ENCODE results near the gene MDC1.
"Not testable (repeated sequence)": the region's sequence is repeated elsewhere in the genome, so short reads cannot be mapped to it uniquely, and the experiment has no call there.

MDC1 gene

GRCh38 chr6:30678964-30679726, 37.9 kb downstream of the MDC1 start:
- DNase-seq, result peak; percentile 86

- DNase-seq, result no peak
Observed at GRCh38 chr6:30676660-30677285, 40.3 kb downstream of the MDC1 start.

DNA sequence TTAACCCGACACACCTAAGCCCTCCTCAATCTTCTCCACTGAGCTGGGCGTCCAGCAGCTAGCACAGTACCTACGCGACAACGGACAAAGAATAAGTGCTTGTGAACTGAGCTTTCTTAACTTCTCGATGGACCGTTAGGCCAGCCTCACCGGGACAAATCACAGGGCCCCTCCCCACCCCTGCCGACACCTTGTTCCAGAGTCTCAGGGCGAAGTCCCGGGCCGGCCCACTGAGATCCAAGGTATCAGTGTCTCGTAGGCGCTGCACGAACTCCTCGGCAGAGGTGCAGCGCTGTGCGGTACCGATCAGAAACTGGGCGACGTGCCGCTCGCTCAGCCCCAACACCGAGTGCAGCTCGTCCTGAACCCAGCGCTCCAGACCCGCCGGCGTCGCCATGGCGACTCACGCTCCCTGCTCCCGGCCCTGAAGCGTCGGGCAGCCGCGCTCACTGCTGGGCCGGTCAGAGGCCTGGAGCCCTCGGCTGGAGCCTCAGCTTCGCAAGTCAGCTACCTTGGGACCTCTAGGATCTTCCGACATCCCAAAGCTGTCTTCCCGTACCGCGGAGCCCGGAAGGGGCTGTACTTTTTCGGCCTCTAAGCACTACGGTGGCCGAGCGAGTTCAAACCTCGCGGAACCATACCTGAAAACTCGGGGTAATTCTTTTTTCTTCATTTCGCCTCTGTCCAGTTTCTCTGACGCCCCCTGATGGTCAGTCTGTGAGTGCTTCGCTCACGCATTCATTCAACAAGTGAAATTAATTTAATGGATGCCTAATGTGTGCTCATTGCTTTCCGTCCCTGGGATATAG, 44.4 kb downstream of the MDC1 start, which contains the start of gene DHX16:
Gene DHX16 (minus strand): TSS at position 562 of the 809 bp plus-strand sequence. CDS start 165 bp downstream, at position 397.
- DNase-seq, result peak; percentile 88

- DNase-seq, result no peak
Observed at GRCh38 chr6:30670760-30671527, 46.1 kb downstream of the MDC1 start.

- peak; percentile 21 for DNase-seq
Observed at GRCh38 chr6:30666300-30666699, 50.8 kb downstream of the MDC1 start.

- no peak for DNase-seq
Observed at GRCh38 chr6:30664994-30665767, 51.9 kb downstream of the MDC1 start.

DNA sequence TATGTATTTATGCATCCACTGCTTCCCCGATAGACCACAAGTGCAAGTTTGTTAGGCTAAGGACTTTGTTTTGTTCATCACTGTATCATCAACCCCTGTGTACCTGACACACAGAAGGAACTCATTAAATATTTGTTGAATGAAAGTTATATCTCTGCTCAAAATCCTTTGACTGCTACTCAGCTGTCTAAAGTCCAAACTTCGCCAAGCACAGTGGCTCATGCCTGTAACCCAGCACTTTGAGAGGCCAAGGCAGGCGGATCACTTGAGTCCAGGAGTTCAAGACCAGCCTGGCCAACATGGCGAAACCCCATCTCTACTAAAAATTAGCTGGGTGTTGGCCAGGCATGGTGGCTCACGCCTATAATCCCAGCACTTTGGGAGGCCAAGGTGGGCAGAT, 59.2 kb downstream of the MDC1 start:
- DNase-seq, result not testable (repeated sequence)

GRCh38 chr6:30657454-30657853, 59.6 kb downstream of the MDC1 start:
- DNase-seq, result no peak

- no peak for DNase-seq
Observed at GRCh38 chr6:30656513-30656912, 60.6 kb downstream of the MDC1 start.

DNA sequence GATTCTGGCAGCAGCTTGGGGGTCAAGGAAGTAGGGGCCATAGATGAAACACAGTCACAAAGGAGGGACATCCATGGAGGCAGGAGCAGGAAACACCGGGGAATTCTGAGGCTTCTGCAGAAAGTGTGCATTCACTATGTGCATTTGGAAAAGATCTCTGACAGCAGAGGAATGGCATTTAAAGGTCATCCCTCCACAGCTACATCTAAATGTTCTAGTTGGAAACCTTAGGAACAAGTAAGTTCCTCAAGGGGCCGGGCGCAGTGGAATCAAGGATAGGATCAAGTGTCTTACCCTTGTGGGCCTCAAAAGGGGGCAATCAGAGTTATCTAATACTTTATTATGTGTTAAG, 61.4 kb downstream of the MDC1 start:
- DNase-seq, result no peak

DNA sequence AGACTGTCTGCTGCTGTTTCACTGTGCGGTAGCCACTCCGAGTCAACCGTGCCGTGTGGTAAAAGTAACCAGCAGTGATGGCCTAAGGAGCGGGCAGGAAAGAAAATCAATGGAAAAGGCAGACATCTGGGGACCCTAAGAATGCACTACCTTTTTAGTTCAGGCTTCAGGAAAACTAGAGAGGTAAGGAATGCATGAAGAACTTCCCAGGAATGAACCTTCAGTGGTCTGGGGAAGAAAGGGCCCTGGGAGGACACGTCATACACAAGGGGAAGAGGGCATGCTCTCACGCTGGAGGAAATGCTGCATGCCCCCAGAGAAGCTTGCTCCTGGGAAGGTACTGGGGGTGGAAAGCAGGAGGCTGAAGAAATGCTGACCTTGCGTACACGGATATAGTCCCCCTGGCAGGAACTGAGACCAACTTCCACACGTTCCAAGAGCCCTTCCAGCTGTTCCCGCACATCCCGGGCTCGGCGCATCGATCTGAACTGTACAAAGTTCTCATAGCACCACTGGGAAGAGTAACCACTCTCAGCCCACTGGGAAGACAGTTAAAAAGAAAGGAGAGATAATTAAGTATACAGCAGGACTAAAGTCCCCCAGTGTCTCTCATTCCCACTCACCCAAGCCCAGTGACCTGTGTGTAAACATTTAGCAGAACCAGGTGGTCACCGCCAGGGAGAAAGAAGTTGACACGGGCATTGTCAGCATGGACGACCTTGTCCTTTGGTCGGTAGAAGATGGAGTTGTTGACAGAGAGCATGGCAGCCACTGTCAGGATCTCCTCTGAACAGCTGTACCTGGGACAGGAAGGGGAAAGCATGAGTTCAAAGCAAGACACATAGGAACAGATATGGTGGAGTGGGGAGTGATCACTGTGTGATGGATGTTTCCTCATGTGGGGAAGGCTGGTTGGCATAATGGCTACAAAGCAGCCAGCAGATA, 62.0 kb downstream of the MDC1 start:
- DNase-seq, result no peak

DNA sequence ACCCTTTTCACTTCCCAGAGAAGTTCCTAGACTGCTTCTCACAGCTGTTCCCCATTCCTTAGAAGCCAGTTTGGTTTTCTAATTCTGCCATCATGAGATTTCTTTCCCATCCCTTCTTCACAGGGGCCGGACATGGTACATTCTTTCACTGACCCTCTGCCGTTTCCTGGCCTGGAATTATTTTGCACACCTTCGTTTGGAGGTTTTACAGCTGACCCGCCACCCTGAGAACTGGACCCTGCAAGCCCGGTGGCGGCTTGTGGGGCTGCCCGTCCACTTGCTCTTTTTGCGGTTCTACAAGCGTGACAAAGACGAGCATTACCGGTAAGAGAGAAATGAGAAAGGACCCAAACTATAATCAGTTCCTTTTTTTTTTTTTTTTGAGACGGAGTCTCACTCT, 65.9 kb downstream of the MDC1 start:
- DNase-seq, result no peak

Measured in stimulated activated naive CD4-positive, alpha-beta T cell treated with Interleukin-2 at 50 U/mL for 16 hours (primary cell).